Mucosa of stomach (tissue), 1 donor: ENCODE data around the gene XPA.

Experiments
- H3K27me3 ChIP-seq: one replicate; pipeline ENCODE4 v1.7.0; 2013; ENCODE audit warnings: mild to moderate bottlenecking, low read length; ENCODE audit not compliant: control insufficient read depth, insufficient read depth
- H3K36me3 ChIP-seq: one replicate; pipeline ENCODE4 v1.7.0; 2013; ENCODE audit warnings: low read length; ENCODE audit not compliant: control insufficient read depth, insufficient read depth
- H3K4me1 ChIP-seq: one replicate; pipeline ENCODE4 v1.7.0; 2013; ENCODE audit warnings: mild to moderate bottlenecking, low read length; ENCODE audit not compliant: control insufficient read depth, insufficient read depth
- H3K4me3 ChIP-seq: one replicate; pipeline ENCODE4 v1.7.0; 2013; ENCODE audit warnings: low read length
- H3K9ac ChIP-seq: one replicate; pipeline ENCODE4 v1.7.0; 2013; ENCODE audit warnings: mild to moderate bottlenecking, low read length, moderate library complexity
- H3K9me3 ChIP-seq: one replicate; pipeline ENCODE4 v1.7.0; 2013; ENCODE audit warnings: mild to moderate bottlenecking, low read length, moderate library complexity; ENCODE audit not compliant: control insufficient read depth
- donor health status: Pancreatic carcinoma.

The XPA gene

GRCh38 chr9:97668485-97668884, 28.7 kb downstream of the XPA start:
- no peak overlapping the region for H3K9ac ChIP-seq
- H3K4me3 ChIP-seq: no peak overlapping the region
- no peaks in the 10 kb centered on the region for H3K4me1 ChIP-seq
- H3K9me3 ChIP-seq: no peaks in the 10 kb centered on the region
- no peaks in the 10 kb centered on the region for H3K27me3 ChIP-seq
- H3K36me3 ChIP-seq: peaks cover 10% of the 10 kb centered on the region

- H3K36me3 ChIP-seq: peaks cover 10% of the 10 kb centered on the region
- no peaks in the 10 kb centered on the region for H3K27me3 ChIP-seq
- no peak overlapping the region for H3K4me3 ChIP-seq
Measured at GRCh38 chr9:97666907-97667686, 30.0 kb downstream of the XPA start.

GRCh38 chr9:97665742-97666141, 31.4 kb downstream of the XPA start:
- no peaks in the 10 kb centered on the region for H3K27me3 ChIP-seq
- no peaks in the 10 kb centered on the region for H3K4me1 ChIP-seq
- H3K4me3 ChIP-seq: no peak overlapping the region
- H3K36me3 ChIP-seq: peaks cover 10% of the 10 kb centered on the region
- H3K9ac ChIP-seq: no peak overlapping the region
- no peaks in the 10 kb centered on the region for H3K9me3 ChIP-seq

More at GRCh38 chr9:97666907-97667686, 30.0 kb downstream of the XPA start:
- Histone ChIP-seq H3K9me3 (no peaks in the 10 kb centered on the region), H3K9ac (no peak overlapping the region), H3K4me1 (no peaks in the 10 kb centered on the region)

GRCh38 chr9:97660847-97661246, 36.3 kb downstream of the XPA start:
- H3K9ac ChIP-seq: no peak overlapping the region
- H3K27me3 ChIP-seq: no peaks in the 10 kb centered on the region
- peaks cover 4% of the 10 kb centered on the region for H3K4me1 ChIP-seq
- H3K4me3 ChIP-seq: no peak overlapping the region
- peaks cover 13% of the 10 kb centered on the region for H3K36me3 ChIP-seq
- no peaks in the 10 kb centered on the region for H3K9me3 ChIP-seq

GRCh38 chr9:97660340-97660739, 36.8 kb downstream of the XPA start:
- Histone ChIP-seq H3K27me3 (no peaks in the 10 kb centered on the region), H3K4me3 (no peak overlapping the region), H3K36me3 (peaks cover 13% of the 10 kb centered on the region), H3K9me3 (no peaks in the 10 kb centered on the region), H3K4me1 (peaks cover 4% of the 10 kb centered on the region), H3K9ac (no peak overlapping the region)

GRCh38 chr9:97659771-97660170, 37.4 kb downstream of the XPA start:
- H3K4me1 ChIP-seq: peaks cover 4% of the 10 kb centered on the region
- H3K4me3 ChIP-seq: no peak overlapping the region
- H3K9me3 ChIP-seq: no peaks in the 10 kb centered on the region
- H3K36me3 ChIP-seq: peaks cover 8% of the 10 kb centered on the region
- H3K9ac ChIP-seq: no peak overlapping the region
- no peaks in the 10 kb centered on the region for H3K27me3 ChIP-seq

- H3K9me3 ChIP-seq: no peaks in the 10 kb centered on the region
- H3K9ac ChIP-seq: no peak overlapping the region
- no peak overlapping the region for H3K4me3 ChIP-seq
- H3K36me3 ChIP-seq: peaks cover 4% of the 10 kb centered on the region
- H3K27me3 ChIP-seq: no peaks in the 10 kb centered on the region
- peaks cover 4% of the 10 kb centered on the region for H3K4me1 ChIP-seq
Measured at GRCh38 chr9:97658707-97659106, 38.4 kb downstream of the XPA start.

- H3K9me3 ChIP-seq: no peaks in the 10 kb centered on the region
Measured at GRCh38 chr9:97651646-97652045, 45.5 kb downstream of the XPA start.

GRCh38 chr9:97647996-97648395, 49.1 kb downstream of the XPA start:
- H3K27me3 ChIP-seq: no peaks in the 10 kb centered on the region
- H3K4me3 ChIP-seq: no peak overlapping the region
- H3K4me1 ChIP-seq: no peaks in the 10 kb centered on the region
- H3K9ac ChIP-seq: no peak overlapping the region
- peaks cover 8% of the 10 kb centered on the region for H3K36me3 ChIP-seq
- H3K9me3 ChIP-seq: no peaks in the 10 kb centered on the region

More at GRCh38 chr9:97651646-97652045, 45.5 kb downstream of the XPA start:
- Histone ChIP-seq H3K4me3 (no peak overlapping the region), H3K4me1 (no peaks in the 10 kb centered on the region), H3K27me3 (no peaks in the 10 kb centered on the region), H3K36me3 (peaks cover 8% of the 10 kb centered on the region), H3K9ac (no peak overlapping the region)

GRCh38 chr9:97645720-97646119, 51.4 kb downstream of the XPA start:
- Histone ChIP-seq H3K36me3 (peaks cover 4% of the 10 kb centered on the region), H3K4me1 (no peaks in the 10 kb centered on the region), H3K9me3 (no peaks in the 10 kb centered on the region), H3K27me3 (no peaks in the 10 kb centered on the region), H3K9ac (no peak overlapping the region), H3K4me3 (no peak overlapping the region)

GRCh38 chr9:97640325-97640724, 56.8 kb downstream of the XPA start:
- Histone ChIP-seq H3K36me3 (no peaks in the 10 kb centered on the region), H3K4me3 (no peak overlapping the region), H3K9me3 (no peaks in the 10 kb centered on the region), H3K4me1 (no peaks in the 10 kb centered on the region), H3K27me3 (no peaks in the 10 kb centered on the region), H3K9ac (no peak overlapping the region)

- Histone ChIP-seq H3K4me1 (peaks cover 6% of the 10 kb centered on the region), H3K36me3 (no peaks in the 10 kb centered on the region), H3K4me3 (no peak overlapping the region), H3K9me3 (no peaks in the 10 kb centered on the region), H3K9ac (no peak overlapping the region), H3K27me3 (no peaks in the 10 kb centered on the region)
Measured at GRCh38 chr9:97638666-97639065, 58.5 kb downstream of the XPA start.
